ENCODE results near the gene IGFLR1. TPM values are rescaled to one million over a fixed set of nuclear protein-coding genes. Genes with fewer than 3 reads are reported as not detected.
A peak's percentile ranks its signal among the peaks of the same experiment; 100 is the strongest.

Gene IGFLR1
- total RNA-seq, 1 donor = 0.43 TPM

DNA sequence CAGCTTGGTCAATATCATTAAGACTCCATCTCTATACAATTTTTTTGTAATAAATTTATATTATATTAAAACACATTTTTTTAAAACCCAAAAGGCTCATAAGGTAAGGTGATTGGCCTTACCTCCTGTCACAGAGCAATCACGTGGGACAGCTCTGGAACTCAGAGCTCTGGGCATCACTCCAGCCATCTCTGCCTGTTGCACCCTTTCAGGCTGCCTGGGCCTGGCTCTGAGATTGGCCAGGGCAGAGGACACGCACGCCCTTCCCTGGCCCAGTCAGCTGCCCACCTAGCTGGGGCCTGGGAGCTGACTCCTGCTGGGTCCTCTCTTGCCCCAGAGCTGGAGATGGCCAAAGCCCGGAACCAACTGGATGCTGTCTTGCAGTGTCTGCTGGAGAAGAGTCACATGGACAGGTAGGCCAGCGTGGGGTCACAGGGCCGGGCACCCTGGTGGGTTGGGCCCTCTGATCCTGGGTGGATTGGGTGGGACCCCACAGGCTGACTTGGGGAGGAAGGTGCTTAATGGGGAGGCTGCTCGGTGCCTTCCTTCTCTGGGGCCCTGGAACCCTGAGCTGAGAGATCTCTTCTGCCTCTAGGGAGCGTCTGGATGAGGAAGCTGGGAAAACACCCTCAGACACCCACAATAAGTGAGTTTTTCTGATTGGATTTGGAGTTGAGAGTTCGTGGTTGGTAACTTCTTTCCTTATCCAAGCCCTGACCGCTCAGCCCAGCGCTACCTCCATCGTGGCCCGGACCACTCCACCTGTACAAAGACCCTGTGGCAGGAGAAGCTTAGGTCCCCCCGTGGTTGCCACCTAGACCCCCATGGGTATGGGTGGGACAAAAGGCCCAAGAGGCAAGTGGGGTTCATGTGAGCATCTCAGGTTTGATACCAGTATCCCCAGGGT, 9.8 kb upstream of the IGFLR1 start:
- TF ChIP-seq, protein P1, sequence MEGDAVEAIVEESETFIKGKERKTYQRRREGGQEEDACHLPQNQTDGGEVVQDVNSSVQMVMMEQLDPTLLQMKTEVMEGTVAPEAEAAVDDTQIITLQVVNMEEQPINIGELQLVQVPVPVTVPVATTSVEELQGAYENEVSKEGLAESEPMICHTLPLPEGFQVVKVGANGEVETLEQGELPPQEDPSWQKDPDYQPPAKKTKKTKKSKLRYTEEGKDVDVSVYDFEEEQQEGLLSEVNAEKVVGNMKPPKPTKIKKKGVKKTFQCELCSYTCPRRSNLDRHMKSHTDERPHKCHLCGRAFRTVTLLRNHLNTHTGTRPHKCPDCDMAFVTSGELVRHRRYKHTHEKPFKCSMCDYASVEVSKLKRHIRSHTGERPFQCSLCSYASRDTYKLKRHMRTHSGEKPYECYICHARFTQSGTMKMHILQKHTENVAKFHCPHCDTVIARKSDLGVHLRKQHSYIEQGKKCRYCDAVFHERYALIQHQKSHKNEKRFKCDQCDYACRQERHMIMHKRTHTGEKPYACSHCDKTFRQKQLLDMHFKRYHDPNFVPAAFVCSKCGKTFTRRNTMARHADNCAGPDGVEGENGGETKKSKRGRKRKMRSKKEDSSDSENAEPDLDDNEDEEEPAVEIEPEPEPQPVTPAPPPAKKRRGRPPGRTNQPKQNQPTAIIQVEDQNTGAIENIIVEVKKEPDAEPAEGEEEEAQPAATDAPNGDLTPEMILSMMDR (IDR thresholded peaks at IDR 0.05; ENCODE audit: insufficient read depth, low read depth, low read length) = no peak
- H3K4me3 ChIP-seq (ENCODE audit: low read depth, low read length) = no peak overlapping the region
- DNase-seq (ENCODE audit: low read depth) = no peak

DNA sequence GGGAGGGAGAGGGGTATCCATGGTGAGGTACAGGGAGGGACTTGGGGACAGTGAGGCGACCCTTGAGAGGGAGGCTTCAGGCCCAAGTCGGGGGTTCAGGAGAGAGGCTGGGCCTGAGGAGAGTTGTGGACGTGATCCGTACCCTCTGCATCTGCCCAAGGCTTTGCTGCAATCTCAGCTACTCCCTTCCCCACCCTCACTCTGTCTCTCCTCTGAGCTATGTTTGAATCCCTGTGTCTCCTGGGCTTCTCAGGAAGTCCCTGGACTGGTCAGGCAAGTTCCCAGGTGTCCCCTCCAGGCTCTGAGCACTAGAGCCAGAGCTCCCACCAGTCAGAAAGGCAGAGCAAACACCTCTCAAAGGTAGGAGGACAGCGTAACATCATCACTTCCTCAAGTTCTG, 7.9 kb upstream of the IGFLR1 start:
- no peak overlapping the region for H3K4me3 ChIP-seq (ENCODE audit: low read depth, low read length)
- TF ChIP-seq, protein P1 (IDR thresholded peaks at IDR 0.05; ENCODE audit: insufficient read depth, low read depth, low read length) = no peak
- no peak for DNase-seq (ENCODE audit: low read depth)

DNA sequence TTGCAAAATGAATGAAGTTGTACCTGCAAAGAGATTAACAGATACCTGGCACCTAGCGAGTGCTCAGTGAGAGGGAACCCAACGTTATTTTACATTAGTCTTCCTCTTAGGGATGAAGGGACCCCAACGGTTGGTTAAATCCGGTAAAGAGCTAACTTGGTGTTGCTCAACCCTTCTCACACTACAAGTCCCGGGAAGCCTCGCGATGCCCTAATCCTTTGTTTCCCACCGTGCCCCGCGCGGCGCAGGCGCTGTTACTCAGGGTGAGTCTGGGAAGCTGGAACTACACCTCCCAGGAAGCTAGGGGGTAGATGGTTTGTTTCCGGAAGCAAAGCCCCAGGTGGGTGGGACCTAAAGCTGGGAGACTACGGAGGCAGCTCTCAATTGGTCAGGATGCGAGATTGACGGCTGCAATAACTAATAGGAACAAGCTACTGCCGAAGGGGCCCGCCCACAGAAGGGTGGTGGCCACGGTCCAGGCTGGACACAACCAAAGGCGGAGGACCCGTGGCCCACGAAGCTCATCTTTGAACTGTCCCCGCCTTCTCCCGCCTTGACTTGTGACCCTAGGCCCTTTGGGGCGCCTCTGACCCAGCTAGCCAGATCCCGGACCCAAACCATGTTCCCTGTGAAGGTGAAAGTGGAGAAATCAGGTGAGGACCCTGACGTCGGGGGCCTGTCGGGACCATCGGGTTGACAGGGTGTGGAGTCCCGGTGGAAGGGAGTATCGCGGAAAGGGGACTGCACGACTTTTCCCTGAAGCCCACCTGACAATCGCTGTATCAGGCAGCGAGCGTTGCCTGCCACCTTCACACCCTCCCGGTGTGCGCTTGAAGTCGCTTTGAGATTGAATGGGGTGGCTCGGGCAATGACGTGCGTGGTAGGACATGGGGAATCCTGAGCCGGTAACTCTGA, 6.1 kb upstream of the IGFLR1 start, which contains the start of gene LIN37:
Gene LIN37, plus strand, starts transcription at position 471 of the 915 bp plus-strand sequence. Its CDS starts 149 bp downstream, at position 620.
- peak within 1 kb of the TSS; percentile 100 for H3K4me3 ChIP-seq (ENCODE audit: low read depth, low read length)
- peak; percentile 100 for DNase-seq (ENCODE audit: low read depth)
- TF ChIP-seq, protein P1 (IDR thresholded peaks at IDR 0.05; ENCODE audit: insufficient read depth, low read depth, low read length) = no peak

DNA sequence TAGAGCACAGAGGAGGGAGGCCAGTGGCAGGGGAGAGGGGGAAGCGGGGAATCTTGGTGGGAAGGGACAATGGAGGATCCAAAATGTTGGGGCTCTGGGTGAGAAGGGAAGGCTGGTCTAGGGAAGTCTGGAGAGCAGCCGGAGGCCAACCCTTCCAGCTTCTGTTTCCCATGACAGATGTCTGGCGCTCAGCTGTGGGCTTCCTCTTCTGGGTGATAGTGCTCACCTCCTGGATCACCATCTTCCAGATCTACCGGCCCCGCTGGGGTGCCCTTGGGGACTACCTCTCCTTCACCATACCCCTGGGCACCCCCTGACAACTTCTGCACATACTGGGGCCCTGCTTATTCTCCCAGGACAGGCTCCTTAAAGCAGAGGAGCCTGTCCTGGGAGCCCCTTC, 4.3 kb upstream of the IGFLR1 start:
- peak overlapping the region; percentile 90 for H3K4me3 ChIP-seq (ENCODE audit: low read depth, low read length)
- no peak for DNase-seq (ENCODE audit: low read depth)
- TF ChIP-seq, protein P1 (IDR thresholded peaks at IDR 0.05; ENCODE audit: insufficient read depth, low read depth, low read length) = no peak

DNA sequence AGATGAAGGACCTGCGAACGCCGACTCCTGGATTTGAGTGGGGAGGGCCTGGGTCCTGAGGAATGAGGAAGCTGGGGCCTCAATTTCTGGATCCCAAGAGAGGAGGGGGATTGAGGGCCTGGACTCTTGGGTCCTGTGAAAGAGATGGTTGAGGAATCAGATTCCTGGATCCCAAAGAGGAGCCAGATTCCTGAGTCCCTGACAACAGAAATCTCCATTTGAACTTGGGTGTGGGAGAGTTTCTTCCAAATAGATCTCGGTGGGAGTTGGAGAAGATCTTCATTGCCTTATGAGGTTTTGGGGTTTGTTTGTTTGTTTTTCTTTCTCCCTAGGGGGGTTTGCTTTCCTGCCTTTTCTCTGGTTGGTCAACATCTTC, 3.8 kb upstream of the IGFLR1 start:
- DNase-seq (ENCODE audit: low read depth) = no peak
- H3K4me3 ChIP-seq (ENCODE audit: low read depth, low read length) = peak overlapping the region; percentile 90
- TF ChIP-seq, protein P1 (IDR thresholded peaks at IDR 0.05; ENCODE audit: insufficient read depth, low read depth, low read length) = no peak

DNA sequence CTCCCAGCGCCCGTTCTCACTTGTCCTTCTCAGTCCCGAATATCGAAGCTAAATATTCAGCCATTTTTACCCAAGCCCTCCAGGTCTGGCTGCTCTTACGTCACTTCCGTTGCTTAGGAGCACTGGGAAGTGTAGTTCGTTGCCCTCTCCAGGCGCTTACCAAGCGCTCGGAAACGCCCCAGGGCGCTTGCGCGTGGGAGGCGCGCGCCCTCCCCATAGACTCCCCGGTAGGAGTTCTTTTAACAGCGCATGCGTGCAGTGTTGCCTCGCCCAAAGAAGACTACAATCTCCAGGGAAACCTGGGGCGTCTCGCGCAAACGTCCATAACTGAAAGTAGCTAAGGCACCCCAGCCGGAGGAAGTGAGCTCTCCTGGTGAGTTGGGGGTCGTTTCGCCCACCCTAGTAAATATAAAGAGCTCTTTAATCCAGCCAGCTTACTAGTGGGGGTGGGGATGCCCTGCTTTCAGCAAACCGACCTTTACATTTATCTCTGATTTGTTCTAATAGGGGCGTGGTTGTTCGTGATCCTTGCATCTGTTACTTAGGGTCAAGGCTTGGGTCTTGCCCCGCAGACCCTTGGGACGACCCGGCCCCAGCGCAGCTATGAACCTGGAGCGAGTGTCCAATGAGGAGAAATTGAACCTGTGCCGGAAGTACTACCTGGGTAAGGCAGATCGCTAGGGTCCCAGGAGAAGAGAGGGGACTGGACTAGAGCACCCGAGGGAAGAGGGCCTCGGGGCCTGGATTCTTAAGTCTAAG, 3.3 kb upstream of the IGFLR1 start, which contains the start of the genes PSENEN and U2AF1L4:
Gene PSENEN, plus strand, starts transcription at position 324 of the 759 bp plus-strand sequence. Its CDS starts 280 bp downstream, at position 604.
Gene U2AF1L4, minus strand, starts transcription at position 91 of the 759 bp plus-strand sequence. Its CDS starts 27 bp downstream, at position 64.
- TF ChIP-seq, protein P1 (IDR thresholded peaks at IDR 0.05; ENCODE audit: insufficient read depth, low read depth, low read length) = no peak
- H3K4me3 ChIP-seq (ENCODE audit: low read depth, low read length) = peak within 1 kb of the TSS; percentile 90
- peak; percentile 100 for DNase-seq (ENCODE audit: low read depth)
